ENCODE measurements around the gene WNT10A.

Gene WNT10A

DNA sequence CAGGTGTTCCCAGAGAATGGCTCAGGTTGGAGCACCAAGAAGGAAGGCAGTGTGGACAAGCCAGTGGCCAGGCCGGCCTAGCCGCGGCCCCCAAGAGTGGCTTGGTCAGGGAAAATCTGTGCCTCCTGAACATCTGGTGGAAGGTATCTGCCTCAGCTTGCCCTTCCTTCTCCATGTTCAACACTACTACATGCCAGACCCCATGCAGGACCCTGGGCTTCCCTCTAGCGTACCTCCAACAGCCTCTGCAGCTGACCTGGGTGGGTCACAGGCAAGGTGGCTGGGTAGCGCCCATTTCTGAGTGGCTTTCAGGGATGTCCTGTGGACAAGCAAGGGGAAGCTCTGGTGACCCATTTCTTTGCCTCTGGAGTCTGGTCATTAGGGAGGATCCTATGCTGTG is 7.7 kb downstream of the WNT10A start:
- TF ChIP-seq, protein P1, sequence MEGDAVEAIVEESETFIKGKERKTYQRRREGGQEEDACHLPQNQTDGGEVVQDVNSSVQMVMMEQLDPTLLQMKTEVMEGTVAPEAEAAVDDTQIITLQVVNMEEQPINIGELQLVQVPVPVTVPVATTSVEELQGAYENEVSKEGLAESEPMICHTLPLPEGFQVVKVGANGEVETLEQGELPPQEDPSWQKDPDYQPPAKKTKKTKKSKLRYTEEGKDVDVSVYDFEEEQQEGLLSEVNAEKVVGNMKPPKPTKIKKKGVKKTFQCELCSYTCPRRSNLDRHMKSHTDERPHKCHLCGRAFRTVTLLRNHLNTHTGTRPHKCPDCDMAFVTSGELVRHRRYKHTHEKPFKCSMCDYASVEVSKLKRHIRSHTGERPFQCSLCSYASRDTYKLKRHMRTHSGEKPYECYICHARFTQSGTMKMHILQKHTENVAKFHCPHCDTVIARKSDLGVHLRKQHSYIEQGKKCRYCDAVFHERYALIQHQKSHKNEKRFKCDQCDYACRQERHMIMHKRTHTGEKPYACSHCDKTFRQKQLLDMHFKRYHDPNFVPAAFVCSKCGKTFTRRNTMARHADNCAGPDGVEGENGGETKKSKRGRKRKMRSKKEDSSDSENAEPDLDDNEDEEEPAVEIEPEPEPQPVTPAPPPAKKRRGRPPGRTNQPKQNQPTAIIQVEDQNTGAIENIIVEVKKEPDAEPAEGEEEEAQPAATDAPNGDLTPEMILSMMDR (IDR thresholded peaks at IDR 0.05), result no peak

GRCh38 chr2:218889937-218890336 is 9.3 kb downstream of the WNT10A start:
- TF ChIP-seq, protein P1 (IDR thresholded peaks at IDR 0.05), result no peak

DNA sequence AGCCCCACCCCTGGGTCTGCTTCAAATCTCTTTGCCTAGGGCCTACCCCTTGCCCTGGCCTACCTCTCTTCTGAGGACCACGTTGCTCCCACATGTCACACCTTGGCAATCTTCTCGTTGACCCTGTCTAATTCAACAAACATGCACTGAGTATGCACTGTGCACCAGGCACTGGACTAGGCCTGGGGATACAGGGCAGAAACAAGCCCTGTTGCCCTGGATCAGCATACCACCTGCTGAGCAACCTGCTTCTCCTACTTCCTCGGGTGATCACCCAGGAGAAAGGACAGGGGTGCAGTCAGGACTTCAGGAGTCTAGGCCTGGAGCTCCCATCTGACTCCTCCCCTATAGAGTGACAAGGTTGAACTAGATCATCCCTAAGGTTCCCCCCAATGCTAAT is 9.7 kb downstream of the WNT10A start:
- TF ChIP-seq, protein P1 (IDR thresholded peaks at IDR 0.05), result no peak

GRCh38 chr2:218891275-218892135 is 10.9 kb downstream of the WNT10A start:
- TF ChIP-seq, protein P1 (IDR thresholded peaks at IDR 0.05), result no peak

- TF ChIP-seq, protein P1 (IDR thresholded peaks at IDR 0.05), result peak; percentile 52
Measured at GRCh38 chr2:218892693-218893348, 12.2 kb downstream of the WNT10A start.

GRCh38 chr2:218893349-218894150 is 12.9 kb downstream of the WNT10A start:
- TF ChIP-seq, protein P1 (IDR thresholded peaks at IDR 0.05), result no peak

GRCh38 chr2:218894151-218894879 is 13.7 kb downstream of the WNT10A start:
- TF ChIP-seq, protein P1 (IDR thresholded peaks at IDR 0.05), result no peak

Measured in LNCAP (cell line).